ENCODE data around the gene APOC3.

GRCh38 chr11:116833491-116833815 is 3.7 kb downstream of the APOC3 start:
- TF ChIP-seq CTCF (IDR thresholded peaks at IDR 0.05) (no peak), POLR2A (IDR thresholded peaks at IDR 0.05) (no peak)
